GM12878 (cell line): ENCODE data around the gene CETP.

ENCODE experiments used
- ATF3 ChIP-seq: IDR thresholded peaks from 2 replicates; pipeline ENCODE4 v1.6.1; 2011; ENCODE audit warnings: low read depth, mild to moderate bottlenecking, low read length, moderate library complexity, borderline replicate concordance; ENCODE audit errors: extremely low read depth
- BRCA1 ChIP-seq: IDR thresholded peaks from 2 replicates; pipeline ENCODE4 v1.6.1; 2011; ENCODE audit warnings: low read depth, low read length, improper control_type of control experiment
- EP300 ChIP-seq, 2 experiments: fragments of 150-350 bp in 1 of 2; IDR thresholded peaks; 2 replicates each; pipeline ENCODE4 v1.6.1; 2011 to 2012; ENCODE audit warnings: low read depth in 2 of 2, low read length in 2 of 2, borderline replicate concordance in 1 of 2, improper control_type of control experiment in 1 of 2, inconsistent platforms in 1 of 2; ENCODE audit not compliant: control insufficient read depth in 1 of 2
- MYC ChIP-seq: IDR thresholded peaks from 2 replicates; pipeline ENCODE4 v1.6.1; 2011; ENCODE audit warnings: mild to moderate bottlenecking, low read length, moderate library complexity, inconsistent platforms; ENCODE audit not compliant: insufficient read depth, insufficient replicate concordance, insufficient read length, severe bottlenecking
- NFYA ChIP-seq: IDR thresholded peaks from 2 replicates; pipeline ENCODE4 v1.6.1; 2011; ENCODE audit warnings: low read depth, mild to moderate bottlenecking, low read length, improper control_type of control experiment, borderline replicate concordance
- NKRF ChIP-seq: fragments of 450-650 bp; conservative IDR thresholded peaks from 2 replicates; pipeline ENCODE4 v1.6.1; 2017; ENCODE audit warnings: mild to moderate bottlenecking, moderate library complexity
- NR2F1 ChIP-seq: fragments of 450-650 bp; conservative IDR thresholded peaks from 2 replicates; pipeline ENCODE4 v1.6.1; 2017; ENCODE audit warnings: mild to moderate bottlenecking
- TAF1 ChIP-seq: IDR thresholded peaks from 2 replicates; pipeline ENCODE4 v1.6.1; 2011; ENCODE audit warnings: mild to moderate bottlenecking, low read depth, low read length, borderline replicate concordance
- ZBTB4 ChIP-seq: fragments of 450-650 bp; formaldehyde crosslinking; IDR thresholded peaks from 2 replicates; pipeline ENCODE4 v1.4.0; 2022; ENCODE audit warnings: mild to moderate bottlenecking, moderate library complexity
- ZZZ3 ChIP-seq: IDR thresholded peaks from 2 replicates; pipeline ENCODE4 v1.6.1; 2011; ENCODE audit warnings: low read depth; ENCODE audit not compliant: control insufficient read depth, insufficient read length

- TF ChIP-seq BRCA1 (no peak), ZBTB4 (CRISPR knock-in tag) (no peak), NFYA (no peak), ATF3 (no peak), NR2F1 (no peak), TAF1 (no peak), MYC (no peak), EP300 (IDR thresholded peaks at IDR 0.05; ENCODE audit: borderline replicate concordance in 1 of 2, control insufficient read depth in 1 of 2, low read depth in 2 of 2, low read length in 2 of 2) (no peak), ZZZ3 (no peak), NKRF (no peak)
Measured at GRCh38 chr16:56918467-56919012, 43.2 kb upstream of the CETP start.
